AG10803 (cell line): ENCODE results near the gene FZD4.

Source experiments
- DNase-seq: peaks from one replicate; pipeline ENCODE4 v3.0.0; 2010; ENCODE audit warnings: low read depth
- H3K4me3 ChIP-seq: 2 replicates; pipeline ENCODE4 v1.5.1; 2011; ENCODE audit warnings: mild to moderate bottlenecking, low read length, control low read depth
- CTCF ChIP-seq: conservative IDR thresholded peaks from 2 replicates; pipeline ENCODE4 v1.5.1; 2011; ENCODE audit warnings: mild to moderate bottlenecking, low read length, control low read depth, inconsistent platforms

Gene FZD4

GRCh38 chr11:86902345-86902744 is 52.9 kb downstream of the FZD4 start:
- H3K4me3 ChIP-seq, result no peak overlapping the region
- DNase-seq, result no peak
- TF ChIP-seq CTCF, result no peak

- DNase-seq, result no peak
- TF ChIP-seq CTCF, result no peak
- no peak overlapping the region for H3K4me3 ChIP-seq
These were observed 53.6 kb downstream of the FZD4 start for GRCh38 chr11:86901599-86901998.

- TF ChIP-seq CTCF, result no peak
- no peak overlapping the region for H3K4me3 ChIP-seq
- DNase-seq, result no peak
These were observed 55.0 kb downstream of the FZD4 start for GRCh38 chr11:86900162-86900561.

- no peak for DNase-seq
- no peak for TF ChIP-seq CTCF
- H3K4me3 ChIP-seq, result no peak overlapping the region
These were observed 56.5 kb downstream of the FZD4 start for GRCh38 chr11:86898689-86899088.

GRCh38 chr11:86896441-86896841 is 58.8 kb downstream of the FZD4 start:
- TF ChIP-seq CTCF, result no peak
- no peak overlapping the region for H3K4me3 ChIP-seq
- DNase-seq, result peak; percentile 82
